Measurements from ENCODE around the gene MS4A13.
"Not testable (repeated sequence)": the region's sequence is repeated elsewhere in the genome, so short reads cannot be mapped to it uniquely, and the experiment has no call there.

Gene MS4A13

DNA sequence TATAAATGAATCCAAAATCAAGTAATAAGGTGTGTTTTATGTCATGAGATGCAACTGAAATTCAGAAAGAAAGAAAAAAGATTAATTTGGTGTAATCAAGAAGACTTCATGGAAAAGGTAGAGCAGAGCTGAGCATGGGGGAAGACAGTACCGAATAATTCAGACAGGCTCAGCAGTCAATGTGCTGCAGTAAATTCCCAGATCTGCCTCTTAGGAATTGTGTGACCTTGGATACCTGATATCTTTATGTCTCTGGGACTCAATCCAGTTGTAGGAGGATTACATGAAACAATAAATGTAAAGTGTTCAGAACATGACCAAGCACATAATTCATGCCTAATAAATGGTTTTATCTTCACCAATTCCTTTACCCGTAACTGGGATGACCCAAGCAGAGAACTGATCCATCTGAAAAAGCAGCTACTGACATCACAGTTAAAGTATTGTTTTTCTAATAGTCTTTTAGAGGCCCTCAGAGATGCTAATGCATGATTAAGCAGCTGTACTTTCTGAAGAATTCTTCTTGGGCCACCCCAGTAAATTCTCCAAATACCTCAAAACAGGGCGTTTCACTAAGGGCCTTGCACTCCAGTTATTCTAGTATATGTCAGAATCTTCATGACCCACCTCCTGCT lies 14.8 kb upstream of the MS4A13 start:
- Histone ChIP-seq H3K9me3 (no peaks in the 10 kb centered on the region), H3K27ac (no peak overlapping the region), H3K4me3 (ENCODE audit: low read depth in 1 of 2, low read length in 1 of 2) (no peak overlapping the region), H3K4me1 (ENCODE audit: control insufficient read depth in 1 of 2, insufficient read depth in 1 of 2, low read depth in 1 of 2, low read length in 1 of 2) (no peaks in the 10 kb centered on the region), H3K27me3 (no peaks in the 10 kb centered on the region), H3K36me3 (no peaks in the 10 kb centered on the region)
- TF ChIP-seq, protein P1, sequence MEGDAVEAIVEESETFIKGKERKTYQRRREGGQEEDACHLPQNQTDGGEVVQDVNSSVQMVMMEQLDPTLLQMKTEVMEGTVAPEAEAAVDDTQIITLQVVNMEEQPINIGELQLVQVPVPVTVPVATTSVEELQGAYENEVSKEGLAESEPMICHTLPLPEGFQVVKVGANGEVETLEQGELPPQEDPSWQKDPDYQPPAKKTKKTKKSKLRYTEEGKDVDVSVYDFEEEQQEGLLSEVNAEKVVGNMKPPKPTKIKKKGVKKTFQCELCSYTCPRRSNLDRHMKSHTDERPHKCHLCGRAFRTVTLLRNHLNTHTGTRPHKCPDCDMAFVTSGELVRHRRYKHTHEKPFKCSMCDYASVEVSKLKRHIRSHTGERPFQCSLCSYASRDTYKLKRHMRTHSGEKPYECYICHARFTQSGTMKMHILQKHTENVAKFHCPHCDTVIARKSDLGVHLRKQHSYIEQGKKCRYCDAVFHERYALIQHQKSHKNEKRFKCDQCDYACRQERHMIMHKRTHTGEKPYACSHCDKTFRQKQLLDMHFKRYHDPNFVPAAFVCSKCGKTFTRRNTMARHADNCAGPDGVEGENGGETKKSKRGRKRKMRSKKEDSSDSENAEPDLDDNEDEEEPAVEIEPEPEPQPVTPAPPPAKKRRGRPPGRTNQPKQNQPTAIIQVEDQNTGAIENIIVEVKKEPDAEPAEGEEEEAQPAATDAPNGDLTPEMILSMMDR (IDR thresholded peaks at IDR 0.05): no peak

DNA sequence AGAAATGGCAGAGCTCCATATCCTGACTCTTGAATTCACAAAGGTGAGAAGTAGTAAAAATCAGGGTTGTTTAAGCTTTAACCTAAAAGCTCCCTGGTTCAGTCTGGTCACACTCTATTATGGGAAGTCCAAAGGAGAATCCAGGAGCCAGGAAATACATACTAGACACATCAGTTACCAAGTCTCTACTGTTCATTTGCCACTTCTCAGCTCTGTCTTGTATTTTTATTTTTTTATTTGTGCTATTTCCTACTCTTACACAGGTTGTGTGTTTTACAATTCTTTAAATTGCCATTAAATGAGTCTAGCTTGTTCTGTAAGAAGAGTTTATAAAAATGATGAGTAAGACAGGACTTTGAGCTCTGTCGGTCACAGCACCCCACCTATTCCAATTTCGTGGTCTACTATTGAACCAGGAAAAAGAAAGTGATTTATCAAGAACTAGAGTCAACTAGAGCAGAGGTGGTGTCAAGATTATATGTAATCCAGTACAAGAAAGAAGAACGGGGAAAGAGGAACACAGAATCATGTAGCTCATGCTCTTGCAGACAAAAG lies 12.9 kb upstream of the MS4A13 start:
- Histone ChIP-seq H3K36me3 (no peaks in the 10 kb centered on the region), H3K27me3 (no peaks in the 10 kb centered on the region), H3K4me3 (ENCODE audit: low read depth in 1 of 2, low read length in 1 of 2) (no peak overlapping the region), H3K27ac (no peak overlapping the region), H3K4me1 (ENCODE audit: control insufficient read depth in 1 of 2, insufficient read depth in 1 of 2, low read depth in 1 of 2, low read length in 1 of 2) (no peaks in the 10 kb centered on the region), H3K9me3 (no peaks in the 10 kb centered on the region)
- TF ChIP-seq, protein P1 (IDR thresholded peaks at IDR 0.05): no peak

DNA sequence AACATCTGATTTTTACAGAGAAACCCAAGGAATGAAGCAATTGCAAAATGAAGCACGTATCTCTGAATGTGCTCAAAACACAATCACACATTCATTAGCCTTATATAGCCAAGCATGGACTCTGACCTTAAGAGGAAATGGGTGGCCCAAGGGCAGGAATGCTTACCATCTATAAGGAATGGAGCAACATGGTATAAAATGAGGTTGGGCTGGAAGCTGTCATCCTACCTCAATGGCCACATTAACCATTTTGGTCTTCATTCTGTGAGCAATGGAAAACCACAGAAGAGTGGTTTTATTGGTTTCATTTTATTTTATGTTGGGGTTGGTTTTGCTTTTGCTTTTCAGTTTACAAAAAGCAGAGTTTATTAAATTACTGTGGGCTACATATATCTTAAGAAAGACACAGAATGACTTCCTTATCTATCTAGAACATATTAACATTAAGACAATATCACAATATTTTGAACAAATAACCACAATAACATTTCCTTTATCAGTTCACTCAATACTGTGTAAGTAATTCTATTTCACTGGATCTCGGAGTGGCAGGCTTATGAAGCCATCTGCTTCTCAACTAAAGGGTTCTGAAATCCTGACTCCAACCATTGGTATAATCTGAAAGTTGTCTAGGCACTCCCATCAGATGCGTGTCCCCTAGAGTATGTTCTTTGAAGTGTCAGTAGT lies 10.8 kb upstream of the MS4A13 start:
- no peaks in the 10 kb centered on the region for H3K27me3 ChIP-seq
- no peaks in the 10 kb centered on the region for H3K36me3 ChIP-seq
- no peaks in the 10 kb centered on the region for H3K4me1 ChIP-seq (ENCODE audit: control insufficient read depth in 1 of 2, insufficient read depth in 1 of 2, low read depth in 1 of 2, low read length in 1 of 2)
- TF ChIP-seq, protein P1 (IDR thresholded peaks at IDR 0.05): no peak
- no peaks in the 10 kb centered on the region for H3K9me3 ChIP-seq
- no peak overlapping the region for H3K27ac ChIP-seq
- no peak overlapping the region for H3K4me3 ChIP-seq (ENCODE audit: low read depth in 1 of 2, low read length in 1 of 2)

DNA sequence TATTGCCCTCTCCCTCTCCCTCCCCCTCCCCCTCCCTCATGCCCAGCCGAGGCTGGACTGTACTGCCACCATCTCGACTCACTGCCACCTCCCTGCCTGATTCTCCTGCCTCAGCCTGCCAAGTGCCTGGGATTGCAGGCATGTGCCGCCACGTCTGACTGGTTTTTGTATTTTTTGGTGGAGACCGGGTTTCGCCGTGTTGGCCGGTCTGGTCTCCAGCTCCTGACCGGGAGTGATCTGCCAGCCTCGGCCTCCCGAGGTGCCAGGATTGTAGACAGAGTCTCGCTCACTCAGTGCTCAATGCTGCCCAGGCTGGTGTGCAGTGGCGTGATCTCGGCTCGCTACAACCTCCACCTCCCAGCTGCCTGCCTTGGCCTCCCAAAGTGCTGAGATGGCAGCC lies 5.6 kb upstream of the MS4A13 start:
- H3K4me3 ChIP-seq (ENCODE audit: low read depth in 1 of 2, low read length in 1 of 2); H3K27me3 ChIP-seq; H3K4me1 ChIP-seq (ENCODE audit: control insufficient read depth in 1 of 2, insufficient read depth in 1 of 2, low read depth in 1 of 2, low read length in 1 of 2); H3K9me3 ChIP-seq; H3K27ac ChIP-seq; H3K36me3 ChIP-seq: not testable (repeated sequence)

DNA sequence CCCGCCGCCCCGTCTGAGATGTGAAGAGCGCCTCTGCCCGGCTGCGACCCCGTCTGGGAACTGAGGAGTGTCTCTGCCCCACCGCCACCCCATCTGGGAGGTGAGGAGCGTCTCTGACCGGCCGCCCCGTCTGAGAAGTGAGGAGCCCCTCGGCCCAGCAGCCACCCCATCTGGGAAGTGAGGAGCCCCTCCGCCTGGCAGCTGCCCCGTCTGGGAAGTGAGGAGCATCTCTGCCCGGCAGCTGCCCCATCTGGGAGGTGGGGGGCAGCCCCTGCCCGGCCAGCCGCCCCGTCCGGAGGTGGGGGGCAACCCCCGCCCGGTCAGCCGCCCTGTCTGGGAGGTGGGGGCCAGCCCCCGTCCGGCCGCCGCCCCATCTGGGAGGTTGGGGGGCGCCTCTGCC lies 5.0 kb upstream of the MS4A13 start:
- H3K4me1 ChIP-seq (ENCODE audit: control insufficient read depth in 1 of 2, insufficient read depth in 1 of 2, low read depth in 1 of 2, low read length in 1 of 2); H3K27me3 ChIP-seq; H3K36me3 ChIP-seq; H3K27ac ChIP-seq; H3K9me3 ChIP-seq; H3K4me3 ChIP-seq (ENCODE audit: low read depth in 1 of 2, low read length in 1 of 2): not testable (repeated sequence)

DNA sequence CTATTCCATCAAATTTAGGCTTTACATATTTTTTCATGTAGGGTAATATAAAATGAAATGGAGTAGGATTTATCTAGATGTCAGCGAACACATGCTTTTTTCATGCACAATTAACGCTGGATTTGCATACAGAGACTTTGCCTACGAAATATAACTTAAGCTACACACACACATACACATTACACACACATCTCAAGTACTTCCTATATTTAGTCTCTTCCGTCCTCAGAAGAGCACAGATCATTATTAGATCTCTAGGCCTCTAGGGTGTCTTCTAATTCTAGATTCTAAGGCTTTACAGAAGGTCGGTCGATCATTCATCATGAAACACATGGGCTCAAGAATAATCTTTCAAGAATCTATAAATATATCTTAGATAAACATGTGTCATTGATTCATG lies 3.8 kb upstream of the MS4A13 start:
- no peaks in the 10 kb centered on the region for H3K9me3 ChIP-seq
- no peak overlapping the region for H3K4me3 ChIP-seq (ENCODE audit: low read depth in 1 of 2, low read length in 1 of 2)
- no peaks in the 10 kb centered on the region for H3K36me3 ChIP-seq
- H3K27me3 ChIP-seq: no peaks in the 10 kb centered on the region
- no peaks in the 10 kb centered on the region for H3K4me1 ChIP-seq (ENCODE audit: control insufficient read depth in 1 of 2, insufficient read depth in 1 of 2, low read depth in 1 of 2, low read length in 1 of 2)
- TF ChIP-seq, protein P1 (IDR thresholded peaks at IDR 0.05): no peak
- no peak overlapping the region for H3K27ac ChIP-seq

Measured in neutrophil (primary cell).